GM23338 (cell line): ENCODE measurements around the gene RASA3. TPM values are rescaled to one million over a fixed set of nuclear protein-coding genes. Genes with fewer than 3 reads are reported as not detected.

Experiments used
- ATAC-seq: fragments of 200-7000 bp; cut with Tn5 transposase; 3 replicates; pipeline ENCODE4 v1.9.1; 2020
- DNase-seq: peaks from one replicate; pipeline ENCODE4 v3.0.0-alpha.2; 2015; ENCODE audit warnings: low spot score
- H2AFZ ChIP-seq: fragments of 200-600 bp; sonication (generic); 2 replicates; pipeline ENCODE4 v1.8.0; 2016; ENCODE audit warnings: antibody characterized with exemption, mild to moderate bottlenecking, moderate library complexity
- H3F3A ChIP-seq: fragments of 200-600 bp; sonication (generic); replicated peaks from 2 replicates; pipeline ENCODE4 v1.8.0; 2017; ENCODE audit warnings: antibody characterized with exemption, mixed run types, low read depth
- H3K27ac ChIP-seq: fragments of 200-600 bp; sonication (generic); 2 replicates; pipeline ENCODE4 v1.6.1; 2016; ENCODE audit warnings: low read depth
- H3K27me3 ChIP-seq: fragments of 200-600 bp; sonication (generic); 2 replicates; pipeline ENCODE4 v1.8.0; 2016; ENCODE audit warnings: mild to moderate bottlenecking, mixed run types, moderate library complexity; ENCODE audit not compliant: insufficient read depth
- H3K36me3 ChIP-seq: fragments of 200-600 bp; sonication (generic); 2 replicates; pipeline ENCODE4 v1.8.0; 2016; ENCODE audit warnings: mild to moderate bottlenecking; ENCODE audit not compliant: insufficient read depth
- H3K4me1 ChIP-seq: fragments of 200-600 bp; sonication (generic); 2 replicates; pipeline ENCODE4 v1.8.0; 2016; ENCODE audit warnings: mild to moderate bottlenecking, moderate library complexity; ENCODE audit not compliant: insufficient read depth
- H3K4me2 ChIP-seq: fragments of 200-600 bp; sonication (generic); 2 replicates; pipeline ENCODE4 v1.7.1; 2017; ENCODE audit warnings: mixed run types
- H3K4me3 ChIP-seq: fragments of 200-600 bp; sonication (generic); 2 replicates; pipeline ENCODE4 v1.6.1; 2016; ENCODE audit warnings: mixed run types
- H3K79me2 ChIP-seq: fragments of 200-600 bp; sonication (generic); replicated peaks from 2 replicates; pipeline ENCODE4 v1.8.0; 2017; ENCODE audit warnings: mild to moderate bottlenecking; ENCODE audit not compliant: insufficient read depth
- H3K9me2 ChIP-seq: fragments of 200-600 bp; sonication (generic); 2 replicates; pipeline ENCODE4 v1.8.0; 2017; ENCODE audit not compliant: insufficient read depth
- H4K20me1 ChIP-seq: fragments of 200-600 bp; sonication (generic); replicated peaks from 2 replicates; pipeline ENCODE4 v1.8.0; 2017; ENCODE audit warnings: mild to moderate bottlenecking; ENCODE audit not compliant: insufficient read depth
- H3K27ac Mint-ChIP-seq: 2 replicates; pipeline ENCODE4 v1.8.0; 2020; ENCODE audit warnings: inconsistent platforms, mild to moderate bottlenecking, moderate library complexity, mixed read lengths
- H3K27me3 Mint-ChIP-seq: 3 replicates; pipeline ENCODE4 v1.8.0; 2022; ENCODE audit warnings: low read depth, mild to moderate bottlenecking, moderate library complexity, mixed read lengths, inconsistent platforms; ENCODE audit not compliant: insufficient read depth, poor library complexity
- H3K36me3 Mint-ChIP-seq: 3 replicates; pipeline ENCODE4 v1.8.0; 2021; ENCODE audit warnings: low read depth, mild to moderate bottlenecking, inconsistent platforms, moderate library complexity, mixed read lengths
- H3K4me1 Mint-ChIP-seq: 3 replicates; pipeline ENCODE4 v1.8.0; 2020; ENCODE audit warnings: mild to moderate bottlenecking, inconsistent platforms, mixed read lengths
- H3K4me3 Mint-ChIP-seq: 3 replicates; pipeline ENCODE4 v1.8.0; 2021; ENCODE audit warnings: moderate library complexity, mild to moderate bottlenecking, inconsistent platforms, mixed read lengths
- H3K9me3 Mint-ChIP-seq: 3 replicates; pipeline ENCODE4 v1.8.0; 2020; ENCODE audit warnings: moderate library complexity, mild to moderate bottlenecking, inconsistent platforms, mixed read lengths
- CREB1 ChIP-seq: fragments of 250-450 bp; sonication (Bioruptor Pico); IDR thresholded peaks from 2 replicates; pipeline ENCODE4 v1.5.0; 2020; ENCODE audit warnings: low read depth, mild to moderate bottlenecking, moderate library complexity
- EZH2 ChIP-seq: fragments of 200-600 bp; sonication (generic); IDR thresholded peaks from one replicate; pipeline ENCODE4 v1.8.0; 2017; ENCODE audit warnings: antibody characterized with exemption, mild to moderate bottlenecking, low read depth; ENCODE audit not compliant: unreplicated experiment
- EZH2phosphoT487 ChIP-seq: fragments of 200-600 bp; sonication (generic); IDR thresholded peaks from one replicate; pipeline ENCODE4 v1.8.1; 2018; ENCODE audit warnings: antibody characterized with exemption; ENCODE audit not compliant: unreplicated experiment
- NANOG ChIP-seq: IDR thresholded peaks from 2 replicates; pipeline ENCODE4 v1.6.1; 2016; ENCODE audit warnings: antibody characterized with exemption, borderline replicate concordance
- POLR2AphosphoS5 ChIP-seq: IDR thresholded peaks from 2 replicates; pipeline ENCODE4 v1.6.1; 2016; ENCODE audit warnings: antibody characterized with exemption, low read depth
- STAT1 ChIP-seq: IDR thresholded peaks from one replicate; pipeline ENCODE4 v1.6.1; 2016; ENCODE audit warnings: antibody characterized with exemption; ENCODE audit not compliant: unreplicated experiment
- ZNF114 ChIP-seq: fragments of 250-450 bp; sonication (Bioruptor Pico); IDR thresholded peaks from 2 replicates; pipeline ENCODE4 v1.5.0; 2020; ENCODE audit warnings: mild to moderate bottlenecking, moderate library complexity
- ZNF331 ChIP-seq: fragments of 250-450 bp; sonication (Bioruptor Pico); IDR thresholded peaks from 2 replicates; pipeline ENCODE4 v1.5.0; 2020; ENCODE audit warnings: low read depth, mild to moderate bottlenecking, moderate library complexity
- polyA plus RNA-seq: library from polyadenylated mRNA; unstranded; fragments of >200 nt; fragmentation: Nextera tagmentation; extraction: Ambion mirVana; gene quantifications from 2 replicates; pipeline ENCODE4 v1.2.1, GENCODE V29; 2016
- total RNA-seq: library from RNA; depleted of rRNA; stranded (reverse); fragments of >200 nt; shearing (Covaris generic); gene quantifications from 2 replicates; pipeline ENCODE4 v1.2.3, GENCODE V29; 2014
- TF ChIP-seq, protein P1 (sequence below): IDR thresholded peaks from one replicate; pipeline ENCODE4 v1.6.1; 2018; ENCODE audit warnings: antibody characterized with exemption; ENCODE audit not compliant: unreplicated experiment
- TF ChIP-seq, protein P2 (sequence below), 2 experiments: fragments of 200-600 bp in 1 of 2; sonication (generic) in 1 of 2; conservative IDR thresholded peaks; 2 replicates each; pipeline versions ENCODE4 v1.5.1 to v1.6.1; 2016 to 2017; ENCODE audit warnings: antibody characterized with exemption in 2 of 2, low read depth in 2 of 2, mild to moderate bottlenecking in 2 of 2, moderate library complexity in 1 of 2

The RASA3 gene
- total and polyA plus RNA-seq, 2 experiments from 2014 or later = 11.2 to 20.7 TPM

DNA sequence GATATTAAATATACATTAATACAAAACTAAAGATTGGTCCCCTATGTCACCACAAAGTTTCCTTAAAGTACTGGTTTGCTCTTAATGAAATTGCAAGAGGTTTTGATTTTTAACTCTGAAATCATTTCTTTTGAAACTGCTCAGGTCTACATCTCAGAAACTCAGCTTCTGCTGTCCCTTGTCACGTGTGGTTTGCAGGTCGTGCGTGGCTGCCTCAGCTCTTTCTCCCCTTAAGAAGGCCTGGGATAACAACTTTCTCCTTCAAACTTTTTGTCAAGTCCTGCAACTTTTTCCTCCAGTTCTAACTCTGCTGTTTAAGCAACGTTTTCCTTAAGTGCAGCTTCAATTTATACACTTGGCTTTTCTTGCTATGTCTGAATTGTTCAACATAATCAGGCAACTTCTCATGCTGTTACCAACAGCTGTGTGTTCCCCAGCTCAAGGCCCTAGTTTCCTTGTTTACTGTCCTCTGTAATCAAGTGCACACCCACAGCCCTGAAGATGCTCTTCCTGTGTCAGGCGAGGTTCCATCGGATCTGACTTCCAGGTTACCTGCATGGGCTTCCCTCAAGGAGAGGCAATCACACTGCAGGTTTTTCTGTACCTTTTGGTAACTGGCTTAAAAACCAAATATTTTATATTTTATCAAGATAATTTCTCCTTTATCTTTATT is 172.0 kb downstream of the RASA3 start (continued):
- TF ChIP-seq, protein P1, sequence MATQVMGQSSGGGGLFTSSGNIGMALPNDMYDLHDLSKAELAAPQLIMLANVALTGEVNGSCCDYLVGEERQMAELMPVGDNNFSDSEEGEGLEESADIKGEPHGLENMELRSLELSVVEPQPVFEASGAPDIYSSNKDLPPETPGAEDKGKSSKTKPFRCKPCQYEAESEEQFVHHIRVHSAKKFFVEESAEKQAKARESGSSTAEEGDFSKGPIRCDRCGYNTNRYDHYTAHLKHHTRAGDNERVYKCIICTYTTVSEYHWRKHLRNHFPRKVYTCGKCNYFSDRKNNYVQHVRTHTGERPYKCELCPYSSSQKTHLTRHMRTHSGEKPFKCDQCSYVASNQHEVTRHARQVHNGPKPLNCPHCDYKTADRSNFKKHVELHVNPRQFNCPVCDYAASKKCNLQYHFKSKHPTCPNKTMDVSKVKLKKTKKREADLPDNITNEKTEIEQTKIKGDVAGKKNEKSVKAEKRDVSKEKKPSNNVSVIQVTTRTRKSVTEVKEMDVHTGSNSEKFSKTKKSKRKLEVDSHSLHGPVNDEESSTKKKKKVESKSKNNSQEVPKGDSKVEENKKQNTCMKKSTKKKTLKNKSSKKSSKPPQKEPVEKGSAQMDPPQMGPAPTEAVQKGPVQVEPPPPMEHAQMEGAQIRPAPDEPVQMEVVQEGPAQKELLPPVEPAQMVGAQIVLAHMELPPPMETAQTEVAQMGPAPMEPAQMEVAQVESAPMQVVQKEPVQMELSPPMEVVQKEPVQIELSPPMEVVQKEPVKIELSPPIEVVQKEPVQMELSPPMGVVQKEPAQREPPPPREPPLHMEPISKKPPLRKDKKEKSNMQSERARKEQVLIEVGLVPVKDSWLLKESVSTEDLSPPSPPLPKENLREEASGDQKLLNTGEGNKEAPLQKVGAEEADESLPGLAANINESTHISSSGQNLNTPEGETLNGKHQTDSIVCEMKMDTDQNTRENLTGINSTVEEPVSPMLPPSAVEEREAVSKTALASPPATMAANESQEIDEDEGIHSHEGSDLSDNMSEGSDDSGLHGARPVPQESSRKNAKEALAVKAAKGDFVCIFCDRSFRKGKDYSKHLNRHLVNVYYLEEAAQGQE = no peak
- TF ChIP-seq, protein P2, sequence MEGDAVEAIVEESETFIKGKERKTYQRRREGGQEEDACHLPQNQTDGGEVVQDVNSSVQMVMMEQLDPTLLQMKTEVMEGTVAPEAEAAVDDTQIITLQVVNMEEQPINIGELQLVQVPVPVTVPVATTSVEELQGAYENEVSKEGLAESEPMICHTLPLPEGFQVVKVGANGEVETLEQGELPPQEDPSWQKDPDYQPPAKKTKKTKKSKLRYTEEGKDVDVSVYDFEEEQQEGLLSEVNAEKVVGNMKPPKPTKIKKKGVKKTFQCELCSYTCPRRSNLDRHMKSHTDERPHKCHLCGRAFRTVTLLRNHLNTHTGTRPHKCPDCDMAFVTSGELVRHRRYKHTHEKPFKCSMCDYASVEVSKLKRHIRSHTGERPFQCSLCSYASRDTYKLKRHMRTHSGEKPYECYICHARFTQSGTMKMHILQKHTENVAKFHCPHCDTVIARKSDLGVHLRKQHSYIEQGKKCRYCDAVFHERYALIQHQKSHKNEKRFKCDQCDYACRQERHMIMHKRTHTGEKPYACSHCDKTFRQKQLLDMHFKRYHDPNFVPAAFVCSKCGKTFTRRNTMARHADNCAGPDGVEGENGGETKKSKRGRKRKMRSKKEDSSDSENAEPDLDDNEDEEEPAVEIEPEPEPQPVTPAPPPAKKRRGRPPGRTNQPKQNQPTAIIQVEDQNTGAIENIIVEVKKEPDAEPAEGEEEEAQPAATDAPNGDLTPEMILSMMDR (conservative IDR thresholded peaks at IDR 0.05; ENCODE audit: low read depth in 2 of 2) = no peak
- no peak for TF ChIP-seq CREB1
- TF ChIP-seq EZH2phosphoT487 = no peak
- no peak for TF ChIP-seq POLR2AphosphoS5
- TF ChIP-seq ZNF114 = no peak
- no peak for TF ChIP-seq ZNF331

DNA sequence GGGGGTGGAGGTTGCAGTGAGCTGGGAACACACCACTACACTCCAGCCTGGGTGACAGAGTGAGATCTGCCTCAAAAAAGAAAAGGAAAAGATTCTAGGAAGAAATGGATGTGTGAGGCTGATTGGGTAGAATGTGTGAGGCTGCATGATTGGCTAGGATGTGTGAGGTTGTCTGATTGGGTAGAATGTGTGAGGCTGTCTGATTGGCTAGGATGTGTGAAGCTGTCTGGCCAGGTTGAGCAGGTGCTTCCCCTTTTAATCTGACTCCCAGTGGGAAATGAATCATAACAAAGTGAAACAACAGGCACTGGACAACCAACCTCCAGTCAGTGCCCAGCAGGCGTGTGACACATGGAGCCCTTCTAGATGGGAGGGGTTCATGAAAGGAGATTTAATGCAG is 173.2 kb downstream of the RASA3 start:
- Histone ChIP-seq H3K4me3 (no peak overlapping the region), H3K36me3 (no peaks in the 10 kb centered on the region), H3K27ac (no peak overlapping the region), H2AFZ (no peak overlapping the region), H3K4me2 (no peak overlapping the region), H3K27me3 (no peaks in the 10 kb centered on the region), H3K9me2 (no peaks in the 10 kb centered on the region), H4K20me1 (no peaks in the 10 kb centered on the region), H3F3A (no peaks in the 10 kb centered on the region), H3K4me1 (no peaks in the 10 kb centered on the region), H3K79me2 (no peaks in the 10 kb centered on the region)
- Mint-ChIP-seq H3K9me3 (peaks cover 84% of the 10 kb centered on the region), H3K4me1 (no peaks in the 10 kb centered on the region; the same call in 2 of the 3 replicates), H3K27ac (no peak overlapping the region), H3K36me3 (peaks cover 50% of the 10 kb centered on the region), H3K4me3 (no peak overlapping the region), H3K27me3 (peaks cover 20% of the 10 kb centered on the region)
- no peak for TF ChIP-seq POLR2AphosphoS5
- no peak for TF ChIP-seq EZH2
- TF ChIP-seq STAT1 = no peak
- no peak for TF ChIP-seq NANOG
- DNase-seq (no peak), ATAC-seq (no peak)
